ENCODE results near the gene IL32.
"Not testable (repeated sequence)": the region's sequence is repeated elsewhere in the genome, so short reads cannot be mapped to it uniquely, and the experiment has no call there.

Gene IL32

DNA sequence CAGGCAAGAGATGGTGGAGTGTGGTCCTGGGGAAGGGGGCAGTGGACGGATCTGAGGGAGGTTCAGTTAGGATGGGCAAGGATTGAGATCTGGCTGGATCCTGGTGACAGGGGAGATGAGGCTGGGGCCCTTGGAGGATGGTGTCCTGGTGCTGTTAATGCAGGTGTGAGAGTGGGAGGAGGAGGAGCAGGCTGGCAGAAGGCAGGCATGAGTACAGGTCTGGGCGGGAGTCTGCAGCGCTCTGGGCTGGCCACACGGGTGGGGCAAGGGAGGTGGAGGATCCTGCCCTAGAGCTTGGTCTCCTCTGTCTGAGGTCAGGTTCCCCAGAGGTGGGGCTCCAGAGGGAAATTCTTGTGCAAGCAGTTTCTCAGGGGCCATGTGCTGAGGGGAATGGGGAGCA is 6.7 kb downstream of the IL32 start:
- DNase-seq = not testable (repeated sequence)

- not testable (repeated sequence) for DNase-seq
Measured at GRCh38 chr16:3072576-3073263, 7.3 kb downstream of the IL32 start.

- DNase-seq = no peak
Measured at GRCh38 chr16:3073448-3073847, 8.0 kb downstream of the IL32 start.

- DNase-seq = peak; percentile 93
Measured at GRCh38 chr16:3074860-3075522, 9.6 kb downstream of the IL32 start.

- DNase-seq = no peak
Measured at GRCh38 chr16:3075523-3075915, 10.1 kb downstream of the IL32 start.

DNA sequence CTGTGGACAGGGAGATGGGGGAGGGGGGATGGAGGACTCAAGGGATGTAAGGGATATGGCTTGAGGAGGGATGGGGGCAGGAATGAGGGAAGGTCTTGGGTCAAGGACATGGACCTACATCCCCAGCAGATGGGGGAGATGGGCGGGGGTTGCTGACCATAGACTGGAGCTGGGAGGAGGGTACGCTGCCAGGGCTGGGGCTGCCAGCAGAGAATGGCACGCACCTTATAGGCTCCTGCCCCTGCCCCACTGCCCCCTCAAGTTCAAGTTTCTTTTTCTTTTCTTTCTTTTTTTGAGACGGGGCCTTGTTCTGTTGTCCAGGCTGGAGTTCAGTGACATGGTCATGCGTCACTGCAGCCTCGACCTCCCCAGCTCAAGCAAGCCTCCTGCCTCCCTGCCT is 10.5 kb downstream of the IL32 start:
- not testable (repeated sequence) for DNase-seq

GRCh38 chr16:3076577-3076976 is 11.1 kb downstream of the IL32 start:
- no peak for DNase-seq

DNA sequence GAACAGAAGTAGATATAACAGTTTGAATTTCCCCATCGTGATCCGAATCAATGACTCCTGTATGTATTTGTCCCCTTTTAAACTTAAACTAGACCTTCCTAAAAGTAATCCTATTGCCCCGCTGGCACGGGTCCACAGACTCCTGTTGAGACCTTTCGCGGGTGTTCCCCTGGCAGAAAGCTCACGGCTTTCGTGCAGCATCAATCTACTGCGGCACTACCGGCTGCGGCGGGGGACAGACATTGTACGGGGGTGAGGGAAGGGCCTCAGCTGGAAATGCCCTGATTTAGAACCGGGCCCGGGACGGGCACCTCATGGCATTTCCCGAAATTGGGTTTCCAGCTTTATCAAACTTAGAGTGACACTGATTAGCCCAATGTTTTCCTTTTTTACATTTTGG is 14.6 kb downstream of the IL32 start:
- no peak for DNase-seq

GRCh38 chr16:3081957-3082356 is 16.5 kb downstream of the IL32 start:
- DNase-seq = not testable (repeated sequence)

DNA sequence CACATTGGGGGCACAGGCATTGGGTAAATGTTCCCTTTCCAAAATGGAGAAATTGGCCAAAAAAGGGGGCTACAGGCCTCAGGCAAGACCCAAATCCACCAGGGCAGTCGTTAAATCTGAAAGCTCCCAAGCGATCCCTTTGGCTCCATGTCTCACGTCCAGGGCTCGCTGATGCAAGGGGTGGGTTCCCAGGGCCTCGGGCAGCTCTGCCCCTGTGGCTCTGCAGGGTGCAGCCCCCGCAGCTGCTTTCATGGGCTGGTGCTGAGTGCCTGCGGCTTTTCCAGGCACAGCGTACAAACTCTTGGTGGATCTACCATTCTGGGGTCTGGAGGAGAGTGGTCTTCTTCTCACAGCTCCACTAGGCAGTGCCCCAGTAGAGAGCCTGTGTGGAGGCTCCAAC is 18.0 kb downstream of the IL32 start:
- DNase-seq = not testable (repeated sequence)

DNA sequence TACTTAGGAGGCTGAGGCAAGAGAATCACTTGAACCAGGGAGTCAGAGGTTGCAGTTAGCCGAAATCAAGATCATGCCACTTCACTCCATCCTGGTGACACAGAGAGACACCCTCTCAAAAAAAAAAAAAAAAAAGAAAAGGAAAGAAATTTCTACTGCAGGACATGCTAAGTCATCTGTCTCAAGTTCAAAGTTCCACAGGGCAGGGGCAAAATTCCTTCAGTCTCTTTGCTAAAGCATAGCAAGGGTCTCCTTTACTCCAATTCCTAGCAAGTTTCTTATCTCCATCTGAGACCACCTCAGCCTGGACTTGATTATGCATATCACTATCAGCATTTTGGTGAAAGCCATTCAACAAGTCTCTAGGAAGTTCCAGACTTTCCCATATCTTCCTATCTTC is 19.1 kb downstream of the IL32 start:
- no peak for DNase-seq

- DNase-seq = no peak
Measured at GRCh38 chr16:3084969-3085670, 19.7 kb downstream of the IL32 start.

DNA sequence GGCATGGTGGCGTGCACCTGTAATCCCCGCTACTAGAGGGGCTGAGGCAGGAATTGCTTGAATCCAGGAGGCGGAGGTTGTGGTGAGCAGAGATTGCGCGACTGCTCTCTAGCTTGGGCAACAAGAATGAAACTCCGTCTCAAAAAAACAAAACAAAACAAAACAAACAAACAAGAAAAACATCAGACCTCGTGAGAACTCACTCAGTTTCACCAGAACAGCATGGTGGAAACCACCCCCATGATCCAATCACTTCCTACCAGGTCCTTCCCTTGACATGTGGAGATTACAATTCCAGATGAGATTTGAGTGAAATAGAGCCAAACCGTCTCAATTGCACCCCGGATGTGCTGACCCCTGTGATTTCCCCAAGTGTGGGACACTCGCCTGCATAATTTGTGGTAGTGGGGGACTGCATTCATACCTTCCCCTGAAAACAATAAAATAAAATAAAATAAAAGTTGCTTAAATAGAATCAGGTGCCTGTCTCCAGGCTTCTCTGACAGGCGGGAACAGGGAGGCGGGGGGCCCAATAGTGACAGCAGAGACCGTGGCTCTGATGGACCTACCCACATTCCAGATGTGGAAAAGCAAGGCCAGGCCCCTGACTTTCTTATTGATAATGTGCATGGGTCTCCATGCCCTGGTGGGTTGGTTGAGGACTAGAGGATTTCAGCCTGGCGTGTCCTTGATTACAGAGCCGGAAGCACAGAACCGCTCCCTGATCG is 20.6 kb downstream of the IL32 start:
- no peak for DNase-seq

- DNase-seq = no peak
Measured at GRCh38 chr16:3086596-3087242, 21.3 kb downstream of the IL32 start.

DNA sequence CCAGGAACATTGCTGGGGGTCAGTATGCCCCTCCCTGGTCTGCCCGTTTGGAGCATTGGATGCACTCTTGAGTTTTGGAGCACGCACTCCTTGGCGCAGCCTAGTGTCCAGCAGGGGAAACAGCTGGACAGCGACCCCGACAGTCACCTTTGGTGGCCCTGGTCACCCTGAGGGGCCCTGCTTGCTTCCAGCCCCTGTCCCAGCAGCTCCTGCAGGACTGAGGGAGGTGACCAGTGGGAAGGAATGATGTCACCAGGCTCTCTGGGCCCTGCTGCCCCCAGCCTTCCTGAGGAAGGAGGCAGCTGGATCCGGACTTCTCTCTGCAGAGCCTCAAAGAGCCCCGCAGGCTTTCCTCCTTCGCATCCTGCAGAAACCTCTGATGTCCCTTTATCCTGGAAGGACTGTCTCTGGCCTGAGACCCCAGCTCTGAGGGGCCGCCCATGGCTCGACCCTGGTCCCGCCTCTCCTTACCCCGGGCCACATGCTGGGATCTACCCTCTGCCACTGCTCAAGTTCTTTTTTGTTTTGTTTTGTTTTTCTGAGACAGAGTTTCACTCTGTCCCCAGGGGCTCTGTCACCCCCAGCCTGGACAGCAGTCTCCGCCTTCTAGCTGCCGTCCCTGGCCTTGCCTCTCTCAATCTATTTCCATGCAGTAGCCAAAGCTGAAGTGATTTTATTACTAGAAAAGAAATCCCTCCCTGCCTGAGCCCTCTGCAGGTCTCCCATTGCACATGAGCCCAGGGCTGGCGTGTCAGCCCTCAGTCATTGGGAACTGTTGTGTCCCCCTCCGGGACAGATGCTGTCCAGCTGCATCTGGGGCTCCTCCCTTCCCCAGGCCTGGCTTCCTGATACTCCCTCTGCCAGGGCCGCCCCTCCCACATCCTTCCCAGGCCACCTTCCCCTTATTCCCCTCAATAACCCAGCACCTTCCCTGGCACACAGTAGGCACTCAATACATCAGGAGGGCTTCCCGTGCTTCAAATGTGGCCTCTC is 22.1 kb downstream of the IL32 start:
- no peak for DNase-seq

DNA sequence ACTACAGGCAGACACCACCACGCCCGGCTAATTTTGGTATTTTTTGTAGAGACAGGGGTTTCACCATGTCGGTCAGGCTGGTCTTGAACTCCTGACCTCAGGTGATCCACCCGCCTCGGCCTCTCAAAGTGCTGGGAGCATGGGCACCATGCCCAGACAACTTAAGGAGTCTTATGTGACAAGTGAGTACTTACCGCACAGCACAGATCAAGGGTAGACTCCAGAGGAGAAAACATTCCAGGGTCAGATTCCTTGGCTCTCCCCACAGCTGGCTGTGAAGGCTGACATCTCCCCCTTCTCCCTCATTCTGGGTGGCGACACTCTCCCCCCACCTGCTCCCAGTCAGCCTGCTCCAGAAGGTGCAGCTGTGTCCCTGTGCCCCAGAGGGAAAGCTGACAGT is 23.0 kb downstream of the IL32 start:
- no peak for DNase-seq

DNA sequence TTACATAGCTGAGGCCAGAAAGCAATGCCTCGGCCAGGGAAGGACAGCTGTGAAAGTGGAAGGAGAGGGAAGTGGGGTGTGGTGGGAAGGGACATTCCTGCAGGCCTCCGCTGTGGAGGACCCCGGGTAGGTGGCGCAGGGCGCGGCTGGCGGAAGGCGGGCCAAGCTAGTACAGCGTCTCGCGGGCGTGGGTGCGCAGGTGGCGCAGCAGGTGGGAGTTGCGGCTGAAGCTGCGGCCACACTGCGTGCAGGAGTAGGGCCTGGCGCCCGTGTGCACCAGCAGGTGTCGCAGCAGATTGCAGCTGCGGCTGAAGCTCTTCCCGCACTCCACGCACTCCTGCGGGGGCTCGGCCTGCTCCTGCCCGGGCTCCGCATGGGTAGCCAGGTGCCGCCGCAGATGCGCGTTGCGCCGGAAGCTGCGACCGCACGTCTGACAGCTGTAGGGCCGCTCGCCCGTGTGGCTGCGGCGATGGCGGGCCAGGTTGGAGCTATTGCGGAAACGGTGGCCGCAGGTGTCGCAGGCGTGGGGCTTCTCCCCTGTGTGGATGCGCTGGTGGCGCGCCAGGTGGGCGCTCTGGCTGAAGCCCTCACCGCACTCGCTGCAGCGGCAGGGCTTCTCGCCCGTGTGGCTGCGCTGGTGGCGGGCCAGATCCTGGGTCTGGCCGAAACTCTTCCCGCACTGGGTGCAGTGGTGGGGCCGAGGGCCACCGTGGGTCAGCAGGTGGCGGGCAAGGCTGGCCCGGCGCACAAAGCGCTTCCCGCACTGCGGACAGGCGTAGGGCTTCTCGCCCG is 23.7 kb downstream of the IL32 start:
- no peak for DNase-seq

GRCh38 chr16:3089717-3090592 is 24.5 kb downstream of the IL32 start:
- no peak for DNase-seq

DNA sequence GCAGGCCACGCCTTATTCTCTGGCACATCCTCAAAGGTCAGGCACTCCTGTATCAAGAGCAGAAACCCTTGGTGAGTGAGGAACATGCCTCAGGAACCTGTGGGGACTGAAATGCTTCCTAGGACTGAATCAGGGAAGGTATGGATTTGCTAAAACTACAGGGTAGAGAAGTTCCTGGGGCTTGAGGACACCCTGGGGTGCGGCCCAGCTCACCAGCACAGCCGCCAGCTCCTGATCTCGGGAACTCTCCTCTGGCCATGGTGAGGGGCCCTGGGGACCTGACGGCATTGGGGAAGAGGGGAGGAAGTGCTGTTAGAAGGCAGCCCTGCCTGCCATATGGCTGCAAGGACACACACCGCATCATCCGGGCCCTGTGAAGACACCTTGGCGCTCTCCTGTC is 26.1 kb downstream of the IL32 start:
- no peak for DNase-seq

DNA sequence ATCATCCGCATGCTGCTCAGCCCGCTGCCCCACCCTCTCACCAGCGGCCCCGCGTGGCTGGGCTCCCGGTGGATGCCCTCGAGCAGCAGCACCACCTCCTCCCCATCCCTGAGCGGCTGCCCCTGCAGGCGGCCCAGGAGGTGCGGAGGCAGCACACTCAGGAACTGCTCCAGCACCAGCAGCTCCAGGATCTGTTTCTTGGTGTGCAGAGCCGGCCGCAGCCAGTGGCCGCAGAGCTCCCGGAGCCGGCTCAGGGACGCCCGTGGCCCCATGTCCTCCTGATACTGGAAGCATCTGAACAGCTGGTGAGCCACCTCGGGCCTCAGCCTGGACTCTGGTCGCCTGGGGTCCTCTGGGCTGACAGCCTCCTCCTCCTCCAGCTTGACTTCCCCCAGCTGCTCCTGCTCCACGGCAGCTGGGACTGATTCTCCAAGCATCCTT is 27.1 kb downstream of the IL32 start:
- DNase-seq = no peak

Data from central memory CD4-positive, alpha-beta T cell (primary cell).